AG09319 (cell line): ENCODE results near the gene TAC3.
"Not testable (repeated sequence)": the region's sequence is repeated elsewhere in the genome, so short reads cannot be mapped to it uniquely, and the experiment has no call there.

Experiments used
- DNase-seq: peaks from one replicate; pipeline ENCODE4 v3.0.0-alpha.2; 2010; ENCODE audit warnings: low read depth; ENCODE audit errors: extremely low read depth
- TF ChIP-seq, protein P1 (sequence below): IDR thresholded peaks from 2 replicates; pipeline ENCODE4 v1.5.1; 2011; ENCODE audit warnings: low read depth, mild to moderate bottlenecking, inconsistent platforms, low read length, moderate library complexity

The TAC3 gene

DNA sequence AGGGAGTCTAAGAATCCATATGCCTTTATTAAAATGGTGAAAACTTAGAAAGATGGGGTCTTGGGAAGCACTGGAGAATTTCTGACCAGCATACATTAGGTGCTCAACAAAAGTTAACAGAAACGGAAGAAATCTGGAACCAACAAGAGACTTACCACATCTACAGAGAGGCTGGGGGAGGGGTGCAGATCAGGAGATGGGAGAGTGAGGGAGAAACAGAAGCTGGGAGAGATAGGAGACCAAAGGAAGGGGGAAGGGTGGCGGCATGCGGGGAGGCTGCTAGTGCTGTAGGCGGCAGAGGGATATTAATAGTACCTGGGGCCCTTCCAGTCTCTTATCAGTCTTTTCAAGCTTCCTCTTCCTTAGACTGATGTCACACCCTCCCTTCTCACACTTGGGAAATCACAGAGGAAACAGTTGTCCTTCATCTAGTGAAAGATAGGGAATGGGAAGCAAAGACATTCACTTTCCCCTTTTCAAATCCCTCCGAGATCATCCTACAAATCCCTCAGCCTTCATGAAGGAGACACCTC, 28.1 kb downstream of the TAC3 start:
- TF ChIP-seq, protein P1, sequence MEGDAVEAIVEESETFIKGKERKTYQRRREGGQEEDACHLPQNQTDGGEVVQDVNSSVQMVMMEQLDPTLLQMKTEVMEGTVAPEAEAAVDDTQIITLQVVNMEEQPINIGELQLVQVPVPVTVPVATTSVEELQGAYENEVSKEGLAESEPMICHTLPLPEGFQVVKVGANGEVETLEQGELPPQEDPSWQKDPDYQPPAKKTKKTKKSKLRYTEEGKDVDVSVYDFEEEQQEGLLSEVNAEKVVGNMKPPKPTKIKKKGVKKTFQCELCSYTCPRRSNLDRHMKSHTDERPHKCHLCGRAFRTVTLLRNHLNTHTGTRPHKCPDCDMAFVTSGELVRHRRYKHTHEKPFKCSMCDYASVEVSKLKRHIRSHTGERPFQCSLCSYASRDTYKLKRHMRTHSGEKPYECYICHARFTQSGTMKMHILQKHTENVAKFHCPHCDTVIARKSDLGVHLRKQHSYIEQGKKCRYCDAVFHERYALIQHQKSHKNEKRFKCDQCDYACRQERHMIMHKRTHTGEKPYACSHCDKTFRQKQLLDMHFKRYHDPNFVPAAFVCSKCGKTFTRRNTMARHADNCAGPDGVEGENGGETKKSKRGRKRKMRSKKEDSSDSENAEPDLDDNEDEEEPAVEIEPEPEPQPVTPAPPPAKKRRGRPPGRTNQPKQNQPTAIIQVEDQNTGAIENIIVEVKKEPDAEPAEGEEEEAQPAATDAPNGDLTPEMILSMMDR, result no peak
- DNase-seq, result no peak

DNA sequence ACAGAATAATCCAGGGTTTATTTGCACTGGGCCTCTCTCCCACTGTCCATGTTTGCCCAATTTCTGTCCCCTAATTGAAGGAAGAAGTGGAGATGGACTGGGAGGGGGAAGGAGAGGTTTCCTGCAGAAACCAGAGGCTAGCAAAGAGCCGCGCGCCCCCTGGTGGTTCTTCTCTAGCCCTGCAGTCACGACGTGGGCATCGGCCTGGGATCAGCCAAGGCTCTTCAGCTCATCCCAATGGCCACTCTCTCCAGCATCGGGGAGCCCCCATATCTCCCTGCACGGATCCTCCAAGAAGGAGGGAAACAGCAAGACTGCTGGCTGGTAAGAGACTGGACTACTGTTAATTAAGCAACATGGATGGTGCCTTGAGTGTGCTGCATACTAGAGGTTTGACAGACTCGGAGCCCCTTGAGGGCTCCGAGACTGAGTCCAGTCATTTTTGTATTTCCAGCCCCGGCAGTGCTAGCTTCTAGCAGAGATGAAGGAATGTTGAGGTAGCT, 28.7 kb downstream of the TAC3 start:
- DNase-seq, result peak; percentile 52
- TF ChIP-seq, protein P1, result peak; percentile 96

DNA sequence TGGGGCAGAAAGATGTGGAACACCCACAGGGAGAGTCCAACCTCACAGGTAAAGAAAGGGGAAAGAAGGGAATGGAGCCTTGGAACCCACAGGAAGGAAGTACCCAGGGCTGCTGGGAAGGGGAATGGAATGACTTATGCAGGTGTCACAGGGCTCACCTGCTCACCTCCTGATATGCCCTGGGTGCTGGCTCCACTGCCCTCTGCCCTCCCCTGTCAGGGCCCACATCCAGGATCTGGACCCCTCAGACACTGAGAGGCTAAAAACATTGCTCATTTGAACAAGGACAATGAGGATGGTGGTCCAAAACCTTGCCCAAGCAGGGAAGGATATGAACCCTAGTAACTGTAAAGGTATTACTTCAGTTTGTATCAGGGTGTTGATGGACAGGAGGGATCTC, 29.3 kb downstream of the TAC3 start:
- TF ChIP-seq, protein P1, result no peak

DNA sequence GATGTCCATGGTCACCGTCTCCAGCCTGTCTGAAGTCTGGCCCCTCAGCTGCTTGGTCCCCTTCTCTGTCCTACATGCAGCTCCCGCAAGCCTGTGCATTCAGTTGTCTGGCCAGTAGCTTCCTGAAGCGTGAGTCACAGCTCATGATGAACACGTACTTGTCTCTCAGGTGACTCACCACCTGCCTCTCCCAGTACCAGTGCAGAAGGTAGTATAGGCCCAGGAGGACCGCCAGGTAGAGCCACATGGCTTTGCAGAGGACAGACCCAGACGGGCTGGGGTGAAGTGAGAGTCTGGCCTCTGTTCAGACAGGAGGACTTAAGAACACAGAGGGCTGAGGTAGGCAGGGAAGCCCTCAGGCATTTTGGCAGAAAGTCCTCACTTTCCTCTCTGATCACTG, 30.6 kb downstream of the TAC3 start:
- DNase-seq, result not testable (repeated sequence)

More for the DNA sequence above, 29.3 kb downstream of the TAC3 start:
- DNase-seq, result no peak

DNA sequence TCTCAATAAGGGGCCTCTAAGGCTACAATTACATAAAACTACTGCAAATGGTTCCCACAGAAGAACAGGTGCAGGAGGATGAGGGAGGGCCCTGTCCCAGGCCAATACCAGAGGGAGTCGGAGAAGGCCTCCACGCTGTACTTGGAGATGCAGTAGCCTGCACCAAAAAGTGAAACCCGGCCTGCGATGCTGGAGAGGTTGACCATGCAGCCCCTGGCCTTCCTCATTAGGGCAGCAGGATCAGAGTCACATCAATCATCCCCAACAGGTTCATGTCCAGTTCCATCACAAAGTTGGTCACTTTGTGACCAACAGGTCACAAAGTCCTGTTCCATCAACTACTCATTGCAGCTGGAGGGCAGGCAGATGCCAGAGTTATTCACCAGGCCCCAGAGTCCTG, 32.9 kb downstream of the TAC3 start:
- no peak for DNase-seq
- TF ChIP-seq, protein P1, result no peak

DNA sequence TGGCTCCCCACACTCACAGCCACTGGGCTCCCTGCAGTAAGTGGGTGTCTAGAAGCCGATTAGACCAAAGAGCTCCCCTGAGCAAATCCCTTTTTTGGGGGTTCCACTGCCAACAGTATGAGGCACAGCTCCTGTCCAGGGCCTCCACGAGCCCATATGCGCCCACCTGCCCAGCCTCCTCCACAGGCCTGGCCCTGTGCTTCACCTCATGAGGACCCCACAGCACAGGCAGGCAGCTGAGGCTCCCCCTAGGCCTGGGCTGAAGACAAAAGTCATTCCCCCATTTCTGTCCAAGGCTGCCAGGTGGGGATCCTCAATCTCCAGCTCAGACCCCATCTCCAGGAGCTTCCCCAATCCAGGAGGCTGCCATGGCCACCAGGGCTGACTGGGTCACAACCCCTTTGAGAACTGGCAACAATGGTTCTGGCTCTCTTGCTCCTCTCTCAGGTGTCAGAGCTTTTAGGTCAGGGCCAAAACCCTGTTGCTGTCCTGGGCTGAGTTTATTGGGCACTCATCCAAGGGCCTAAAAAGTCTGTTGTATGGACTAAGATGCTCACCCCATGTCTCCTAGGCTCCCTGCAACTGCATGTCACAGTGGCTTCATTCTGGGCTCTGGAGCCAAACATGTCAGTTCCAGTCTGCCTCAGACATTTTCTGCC, 33.6 kb downstream of the TAC3 start:
- not testable (repeated sequence) for DNase-seq

DNA sequence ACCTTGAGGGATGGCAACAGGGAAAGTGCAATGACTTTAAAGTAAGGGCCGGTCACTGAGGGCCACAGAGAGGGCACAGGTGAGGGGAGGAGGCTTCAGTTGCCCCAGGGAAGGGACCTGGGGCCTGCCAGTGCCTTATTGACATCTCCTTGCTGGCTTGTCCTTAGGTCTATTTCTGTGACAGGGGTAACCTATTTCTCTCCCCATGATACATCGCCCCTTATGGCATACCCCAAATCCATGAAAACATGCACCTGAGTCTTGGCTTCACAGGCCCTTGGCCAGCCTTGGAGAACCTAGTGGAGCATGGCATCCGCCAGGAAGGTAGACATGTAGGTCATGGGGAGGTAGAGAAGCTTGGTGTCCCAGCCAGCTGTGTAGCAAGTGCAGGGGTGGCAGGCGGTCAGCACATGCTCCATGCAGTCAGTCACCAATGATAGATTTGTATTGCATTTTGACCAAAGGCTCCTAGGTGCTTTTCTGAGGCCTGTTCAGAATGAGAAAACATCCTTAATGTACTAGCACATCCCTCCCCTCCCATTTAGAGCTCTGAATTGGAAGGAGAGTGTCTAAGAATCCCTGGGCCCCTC, 35.3 kb downstream of the TAC3 start:
- TF ChIP-seq, protein P1, result no peak
- no peak for DNase-seq

DNA sequence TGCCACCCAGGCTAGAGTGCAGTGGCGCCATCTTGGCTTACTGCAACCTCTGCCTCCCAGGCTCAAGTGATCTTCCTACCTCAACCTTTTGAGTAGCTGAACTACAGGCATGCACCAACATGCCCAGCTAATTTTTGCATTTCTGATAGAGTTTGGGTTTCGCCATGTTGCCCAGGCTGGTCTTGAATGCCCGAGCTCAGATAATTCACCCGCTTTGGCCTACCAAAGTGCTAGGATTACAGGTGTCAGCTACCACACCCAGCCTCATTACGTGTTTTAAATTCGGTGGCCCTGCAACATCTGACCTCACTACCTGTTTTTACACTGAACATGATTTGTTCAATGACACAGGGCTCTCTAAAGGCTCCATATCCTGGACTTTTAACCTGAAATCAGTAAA, 36.1 kb downstream of the TAC3 start:
- TF ChIP-seq, protein P1, result no peak

More for the DNA sequence above, 36.1 kb downstream of the TAC3 start:
- DNase-seq, result no peak
